Measurements from ENCODE around the gene CD44. TPM values are rescaled to one million over a fixed set of nuclear protein-coding genes. Genes with fewer than 3 reads are reported as not detected.

Gene CD44
- total RNA-seq, 4 donors from 2014 or later = 67.1 to 180 (median 84.8) TPM

DNA sequence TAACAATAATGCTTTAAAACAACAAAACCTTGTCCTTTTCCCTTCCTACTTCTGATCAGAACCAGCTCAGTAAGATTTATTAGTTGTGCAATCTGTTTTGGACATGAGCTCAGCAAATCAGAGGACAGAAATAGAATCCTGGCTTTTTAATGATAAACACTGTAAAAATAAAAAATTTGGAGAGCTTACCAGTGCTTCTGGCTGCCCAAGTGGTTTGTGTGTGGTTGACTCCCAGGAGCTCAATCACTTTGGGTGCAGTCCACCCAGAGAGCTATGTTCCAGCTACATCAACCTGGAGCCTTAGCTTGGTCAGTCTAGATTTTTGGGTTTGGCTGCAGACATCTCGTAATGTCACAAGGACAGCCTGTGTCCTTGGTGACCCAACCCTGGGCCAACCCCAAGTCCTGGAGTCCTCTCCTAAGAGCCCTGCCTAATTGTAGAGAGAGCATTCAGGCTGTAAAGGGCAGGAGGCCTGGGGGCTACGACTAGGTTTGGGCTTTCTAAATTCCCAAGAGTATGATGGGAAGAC lies 28.5 kb downstream of the CD44 start:
- H3K4me3 ChIP-seq = no peak overlapping the region
- no peak for TF ChIP-seq POLR2A (IDR thresholded peaks at IDR 0.05)
- TF ChIP-seq EP300 (IDR thresholded peaks at IDR 0.05) = peak in 1 of 2 donors; percentile 48
- H3K9me3 ChIP-seq = no peaks in the 10 kb centered on the region
- no peak for DNase-seq (ENCODE audit: low spot score in 2 of 2)
- H3K27ac ChIP-seq = peak overlapping the region; percentile 34 to 93 (median 80)
- H3K36me3 ChIP-seq = no peaks in the 10 kb centered on the region
- 18 to 26% methylated on average over 2 of the region's 2 CpGs for WGBS, 2 donors
- H3K27me3 ChIP-seq = no peaks in the 10 kb centered on the region
- peaks cover 0 to 80% (median 75%) of the 10 kb centered on the region in 4 donors for H3K4me1 ChIP-seq

DNA sequence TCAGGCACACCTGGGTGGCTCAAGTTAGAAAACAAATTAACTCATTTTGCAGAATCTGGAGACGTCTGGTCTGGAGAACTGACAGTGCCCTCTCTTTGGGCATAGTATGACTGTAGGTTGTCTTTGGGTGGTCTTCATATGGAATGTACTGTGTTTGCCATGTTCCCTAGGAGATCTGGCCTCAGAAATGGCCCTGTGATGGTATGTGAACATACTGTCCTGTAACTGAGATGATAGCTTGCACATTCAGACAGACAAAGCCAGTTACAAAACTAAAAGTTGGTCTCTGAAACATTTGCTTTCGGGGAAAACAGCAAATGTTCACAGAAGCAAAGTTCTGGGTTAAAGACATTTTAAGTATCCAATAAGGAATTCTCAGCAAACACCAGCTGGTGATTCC lies 29.7 kb downstream of the CD44 start:
- H3K27ac ChIP-seq = peak overlapping the region in 3 of 4 donors; percentile 79 to 93 (median 82)
- no peaks in the 10 kb centered on the region for H3K9me3 ChIP-seq
- no peak for TF ChIP-seq EP300 (IDR thresholded peaks at IDR 0.05)
- TF ChIP-seq CTCF (IDR thresholded peaks at IDR 0.05) = no peak
- TF ChIP-seq POLR2A (IDR thresholded peaks at IDR 0.05) = no peak
- peaks cover 0 to 80% (median 74%) of the 10 kb centered on the region in 4 donors for H3K4me1 ChIP-seq
- no peak for DNase-seq (ENCODE audit: low spot score in 2 of 2)
- H3K4me3 ChIP-seq = no peak overlapping the region
- WGBS, 2 donors = 75 to 81% methylated on average over 2 of the region's 2 CpGs
- H3K27me3 ChIP-seq = no peaks in the 10 kb centered on the region
- H3K36me3 ChIP-seq = no peaks in the 10 kb centered on the region

DNA sequence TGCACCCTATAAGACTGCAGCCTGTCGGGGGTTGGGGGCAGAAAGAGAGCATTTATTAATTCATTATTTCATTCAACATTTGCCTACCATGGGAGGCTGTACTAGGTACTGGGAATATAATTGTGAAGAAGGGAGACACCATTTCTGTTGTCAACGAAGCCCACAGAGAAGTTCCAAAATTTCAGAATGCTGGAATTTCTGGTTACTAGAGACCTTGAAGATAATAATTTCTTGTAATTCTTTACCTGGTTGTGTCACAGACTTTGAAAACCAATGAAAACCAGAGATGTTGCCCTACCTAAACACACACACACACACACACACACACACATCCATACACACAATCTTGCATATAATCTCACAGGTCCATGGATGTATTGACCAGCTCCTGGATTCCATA lies 30.1 kb downstream of the CD44 start:
- H3K27me3 ChIP-seq = no peaks in the 10 kb centered on the region
- no peaks in the 10 kb centered on the region for H3K36me3 ChIP-seq
- H3K4me1 ChIP-seq = peaks cover 0 to 80% (median 74%) of the 10 kb centered on the region in 4 donors

GRCh38 chr11:35169754-35170153 lies 30.8 kb downstream of the CD44 start:
- 84 to 86% methylated on average over 1 of the region's 1 CpG for WGBS, 2 donors
- TF ChIP-seq CTCF (IDR thresholded peaks at IDR 0.05) (no peak), POLR2A (IDR thresholded peaks at IDR 0.05) (no peak), EP300 (IDR thresholded peaks at IDR 0.05) (no peak)
- Histone ChIP-seq H3K27ac (peak overlapping the region in 2 of 4 donors; percentile 71 to 93), H3K9me3 (no peaks in the 10 kb centered on the region), H3K27me3 (no peaks in the 10 kb centered on the region), H3K4me1 (peaks cover 0 to 81% (median 74%) of the 10 kb centered on the region in 4 donors), H3K36me3 (no peaks in the 10 kb centered on the region), H3K4me3 (no peak overlapping the region)
- no peak for DNase-seq (ENCODE audit: low spot score in 2 of 2)

More for the DNA sequence above, 30.1 kb downstream of the CD44 start:
- no peak overlapping the region for H3K4me3 ChIP-seq
- DNase-seq (ENCODE audit: low spot score in 2 of 2) = no peak
- WGBS, 2 donors = 94 to 96% methylated on average over 2 of the region's 2 CpGs
- H3K9me3 ChIP-seq = no peaks in the 10 kb centered on the region
- H3K27ac ChIP-seq = peak overlapping the region in 2 of 4 donors; percentile 82 to 93
- TF ChIP-seq POLR2A (IDR thresholded peaks at IDR 0.05) (no peak), EP300 (IDR thresholded peaks at IDR 0.05) (no peak), CTCF (IDR thresholded peaks at IDR 0.05) (no peak)

DNA sequence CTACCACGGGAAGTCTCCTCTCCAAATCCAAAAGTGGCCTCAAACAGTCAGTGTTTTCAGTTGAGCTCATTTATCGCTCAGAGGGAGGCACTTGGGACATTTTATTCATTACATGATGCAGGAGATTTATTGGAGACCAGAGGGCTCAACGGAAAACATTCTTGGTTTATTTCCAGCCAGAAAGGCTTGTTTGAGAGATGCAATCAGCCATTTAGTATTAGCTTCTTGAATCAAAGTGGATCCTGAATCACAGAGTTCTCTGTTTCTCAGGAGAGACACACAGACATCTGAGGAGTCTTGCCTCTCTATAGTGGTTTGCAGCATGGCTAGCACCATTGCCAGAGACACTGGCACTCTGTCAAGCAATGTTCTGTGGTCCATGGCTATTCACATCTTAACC lies 31.5 kb downstream of the CD44 start:
- Histone ChIP-seq H3K36me3 (no peaks in the 10 kb centered on the region), H3K27ac (peak overlapping the region in 3 of 4 donors; percentile 3 to 93 (median 71)), H3K9me3 (no peaks in the 10 kb centered on the region), H3K4me3 (no peak overlapping the region), H3K4me1 (peaks cover 0 to 81% (median 70%) of the 10 kb centered on the region in 4 donors), H3K27me3 (no peaks in the 10 kb centered on the region)
- no peak for DNase-seq (ENCODE audit: low spot score in 2 of 2)
- TF ChIP-seq POLR2A (IDR thresholded peaks at IDR 0.05) = no peak
- TF ChIP-seq CTCF (IDR thresholded peaks at IDR 0.05) = no peak
- TF ChIP-seq EP300 (IDR thresholded peaks at IDR 0.05) = no peak
- WGBS, 2 donors = 28 to 35% methylated on average over 3 of the region's 3 CpGs
